Parathyroid adenoma (tissue), 2 donors: ENCODE data around the gene RECQL.

Source experiments
- H2AFZ ChIP-seq: fragments of 300-600 bp; sonication (generic); one replicate; pipeline ENCODE4 v1.7.0; 2017; ENCODE audit warnings: antibody characterized with exemption, mild to moderate bottlenecking
- H3K27ac ChIP-seq: fragments of 300-600 bp; sonication (generic); one replicate; pipeline ENCODE4 v1.7.0; 2017
- H3K27me3 ChIP-seq: fragments of 300-600 bp; sonication (generic); one replicate; pipeline ENCODE4 v1.7.0; 2017; ENCODE audit warnings: low read length; ENCODE audit not compliant: control insufficient read depth, insufficient read depth
- H3K36me3 ChIP-seq: fragments of 300-600 bp; sonication (generic); one replicate; pipeline ENCODE4 v1.7.0; 2017; ENCODE audit warnings: low read length; ENCODE audit not compliant: control insufficient read depth, insufficient read depth
- H3K4me1 ChIP-seq: fragments of 300-600 bp; sonication (generic); one replicate; pipeline ENCODE4 v1.7.0; 2017; ENCODE audit warnings: control low read depth
- H3K4me2 ChIP-seq: fragments of 300-600 bp; sonication (generic); one replicate; pipeline ENCODE4 v1.7.0; 2017; ENCODE audit warnings: low read length
- H3K4me3 ChIP-seq: fragments of 300-600 bp; sonication (generic); one replicate; pipeline ENCODE4 v1.7.0; 2017; ENCODE audit warnings: low read depth, low read length
- H3K79me2 ChIP-seq: fragments of 300-600 bp; sonication (generic); one replicate; pipeline ENCODE4 v1.7.0; 2017; ENCODE audit warnings: control low read depth
- H3K9ac ChIP-seq: fragments of 300-600 bp; sonication (generic); one replicate; pipeline ENCODE4 v1.7.0; 2017; ENCODE audit warnings: mild to moderate bottlenecking
- H3K9me3 ChIP-seq: fragments of 300-600 bp; sonication (generic); one replicate; pipeline ENCODE4 v1.7.0; 2017; ENCODE audit warnings: low read length; ENCODE audit not compliant: control insufficient read depth
- TF ChIP-seq, protein P1 (sequence below): fragments of 300-600 bp; sonication (generic); IDR thresholded peaks from one replicate; pipeline ENCODE4 v1.7.0; 2017; ENCODE audit warnings: antibody characterized with exemption, mild to moderate bottlenecking
- donor health status: primary hyperparathyroidism.

RECQL gene

DNA sequence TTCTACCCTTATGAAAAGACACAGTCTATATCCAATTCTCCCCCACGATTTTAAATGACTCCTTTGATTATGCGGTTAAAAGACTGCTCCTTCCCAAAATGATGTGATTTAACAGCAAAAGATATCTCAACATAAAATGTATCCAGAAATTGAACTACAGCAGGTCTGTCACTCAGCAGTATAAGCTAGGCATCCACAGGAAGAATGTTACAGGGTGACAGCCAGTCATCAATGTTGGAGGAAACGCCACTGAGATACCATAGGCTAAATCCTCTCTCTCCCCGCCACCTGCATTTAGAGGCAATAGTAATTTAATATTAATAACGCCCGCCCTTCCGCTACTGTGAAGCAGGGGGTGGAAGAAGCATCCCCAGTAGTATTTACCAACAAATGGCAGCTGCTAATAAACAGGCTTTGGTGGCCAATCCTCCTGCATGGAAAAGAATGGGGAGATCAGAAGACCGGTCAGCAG is 613 bp downstream of the RECQL start:
- Histone ChIP-seq H3K36me3 (no peaks in the 10 kb centered on the region), H3K27me3 (no peaks in the 10 kb centered on the region), H3K9ac (peak overlapping the region; percentile 1), H3K4me2 (peak overlapping the region; percentile 76), H2AFZ (peak overlapping the region; percentile 93), H3K4me1 (peaks cover 4% of the 10 kb centered on the region), H3K9me3 (no peaks in the 10 kb centered on the region), H3K27ac (peak overlapping the region; percentile 73), H3K4me3 (peak overlapping the region; percentile 97), H3K79me2 (peaks cover 41% of the 10 kb centered on the region)
- TF ChIP-seq, protein P1, sequence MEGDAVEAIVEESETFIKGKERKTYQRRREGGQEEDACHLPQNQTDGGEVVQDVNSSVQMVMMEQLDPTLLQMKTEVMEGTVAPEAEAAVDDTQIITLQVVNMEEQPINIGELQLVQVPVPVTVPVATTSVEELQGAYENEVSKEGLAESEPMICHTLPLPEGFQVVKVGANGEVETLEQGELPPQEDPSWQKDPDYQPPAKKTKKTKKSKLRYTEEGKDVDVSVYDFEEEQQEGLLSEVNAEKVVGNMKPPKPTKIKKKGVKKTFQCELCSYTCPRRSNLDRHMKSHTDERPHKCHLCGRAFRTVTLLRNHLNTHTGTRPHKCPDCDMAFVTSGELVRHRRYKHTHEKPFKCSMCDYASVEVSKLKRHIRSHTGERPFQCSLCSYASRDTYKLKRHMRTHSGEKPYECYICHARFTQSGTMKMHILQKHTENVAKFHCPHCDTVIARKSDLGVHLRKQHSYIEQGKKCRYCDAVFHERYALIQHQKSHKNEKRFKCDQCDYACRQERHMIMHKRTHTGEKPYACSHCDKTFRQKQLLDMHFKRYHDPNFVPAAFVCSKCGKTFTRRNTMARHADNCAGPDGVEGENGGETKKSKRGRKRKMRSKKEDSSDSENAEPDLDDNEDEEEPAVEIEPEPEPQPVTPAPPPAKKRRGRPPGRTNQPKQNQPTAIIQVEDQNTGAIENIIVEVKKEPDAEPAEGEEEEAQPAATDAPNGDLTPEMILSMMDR = no peak

DNA sequence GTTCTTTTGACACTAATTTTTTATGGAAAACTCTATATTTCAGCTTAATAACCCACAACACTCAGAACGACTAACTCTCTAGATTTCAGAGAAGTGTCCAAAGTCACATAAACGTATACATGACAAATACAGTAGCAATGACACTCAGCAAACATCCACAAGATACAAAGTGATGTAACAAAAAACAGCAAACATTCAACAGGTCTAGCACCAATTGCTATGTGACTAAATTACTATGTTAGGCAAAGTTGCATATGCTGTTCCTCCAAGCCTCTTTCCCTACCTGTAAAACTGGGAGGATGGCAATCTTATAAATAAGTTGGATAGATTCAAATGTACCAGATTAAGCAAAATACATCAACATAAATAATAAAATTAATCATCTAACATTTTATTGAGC is 1.7 kb downstream of the RECQL start:
- H3K4me1 ChIP-seq = peaks cover 4% of the 10 kb centered on the region
- H3K36me3 ChIP-seq = no peaks in the 10 kb centered on the region
- no peak overlapping the region for H3K9ac ChIP-seq
- H2AFZ ChIP-seq = no peak overlapping the region
- H3K4me3 ChIP-seq = no peak overlapping the region
- H3K27me3 ChIP-seq = no peaks in the 10 kb centered on the region
- H3K79me2 ChIP-seq = peaks cover 38% of the 10 kb centered on the region
- H3K9me3 ChIP-seq = no peaks in the 10 kb centered on the region
- TF ChIP-seq, protein P1 = no peak
- H3K4me2 ChIP-seq = no peak overlapping the region
- H3K27ac ChIP-seq = no peak overlapping the region

DNA sequence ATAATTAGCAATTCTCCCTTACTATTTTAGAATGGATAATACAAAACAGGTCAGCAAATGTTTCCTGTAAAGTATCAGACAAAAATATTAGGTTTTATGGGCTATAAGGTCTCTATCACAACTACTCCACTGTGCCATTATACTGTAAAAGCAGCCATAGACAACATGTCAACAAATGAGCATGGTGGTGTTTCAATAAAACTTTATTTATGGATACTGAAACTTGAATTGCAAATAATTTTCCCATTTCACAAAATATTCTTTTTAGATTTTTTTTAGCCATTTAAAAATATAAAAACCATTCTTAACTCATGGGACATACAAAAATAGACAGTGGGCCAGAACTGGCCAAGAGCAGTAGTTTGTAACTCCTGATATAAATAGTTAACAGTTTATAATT is 15.4 kb downstream of the RECQL start:
- TF ChIP-seq, protein P1 = no peak
- H3K36me3 ChIP-seq = no peaks in the 10 kb centered on the region

DNA sequence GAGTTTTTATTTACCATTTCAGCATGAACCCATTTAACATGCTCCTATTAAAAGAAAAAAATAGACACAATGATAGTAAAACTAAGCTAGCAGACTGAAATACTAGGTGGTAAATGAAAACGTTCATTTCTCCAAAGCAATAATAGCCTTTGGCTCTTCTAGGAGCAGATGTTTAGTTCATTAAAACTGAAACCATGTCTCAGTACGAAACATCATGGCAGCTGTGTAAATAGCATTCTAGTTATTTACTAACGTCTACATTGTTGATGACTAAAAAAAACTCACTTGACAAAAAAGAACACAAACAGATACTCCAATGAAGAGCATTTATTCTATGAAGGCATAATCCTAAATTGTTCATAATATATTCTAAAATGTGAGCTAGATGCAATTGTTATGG is 17.9 kb downstream of the RECQL start:
- Histone ChIP-seq H3K27ac (no peak overlapping the region), H3K79me2 (no peaks in the 10 kb centered on the region), H3K36me3 (no peaks in the 10 kb centered on the region), H3K4me1 (no peaks in the 10 kb centered on the region), H3K4me3 (no peak overlapping the region), H3K9ac (no peak overlapping the region), H3K27me3 (no peaks in the 10 kb centered on the region), H3K4me2 (no peak overlapping the region), H3K9me3 (no peaks in the 10 kb centered on the region), H2AFZ (no peak overlapping the region)
- TF ChIP-seq, protein P1 = no peak

More for the DNA sequence above, 15.4 kb downstream of the RECQL start:
- H3K27me3 ChIP-seq = no peaks in the 10 kb centered on the region
- H3K4me2 ChIP-seq = no peak overlapping the region
- H3K4me3 ChIP-seq = no peak overlapping the region
- H3K4me1 ChIP-seq = no peaks in the 10 kb centered on the region
- no peak overlapping the region for H2AFZ ChIP-seq
- H3K9me3 ChIP-seq = no peaks in the 10 kb centered on the region
- H3K27ac ChIP-seq = no peak overlapping the region
- H3K79me2 ChIP-seq = no peaks in the 10 kb centered on the region
- H3K9ac ChIP-seq = no peak overlapping the region

DNA sequence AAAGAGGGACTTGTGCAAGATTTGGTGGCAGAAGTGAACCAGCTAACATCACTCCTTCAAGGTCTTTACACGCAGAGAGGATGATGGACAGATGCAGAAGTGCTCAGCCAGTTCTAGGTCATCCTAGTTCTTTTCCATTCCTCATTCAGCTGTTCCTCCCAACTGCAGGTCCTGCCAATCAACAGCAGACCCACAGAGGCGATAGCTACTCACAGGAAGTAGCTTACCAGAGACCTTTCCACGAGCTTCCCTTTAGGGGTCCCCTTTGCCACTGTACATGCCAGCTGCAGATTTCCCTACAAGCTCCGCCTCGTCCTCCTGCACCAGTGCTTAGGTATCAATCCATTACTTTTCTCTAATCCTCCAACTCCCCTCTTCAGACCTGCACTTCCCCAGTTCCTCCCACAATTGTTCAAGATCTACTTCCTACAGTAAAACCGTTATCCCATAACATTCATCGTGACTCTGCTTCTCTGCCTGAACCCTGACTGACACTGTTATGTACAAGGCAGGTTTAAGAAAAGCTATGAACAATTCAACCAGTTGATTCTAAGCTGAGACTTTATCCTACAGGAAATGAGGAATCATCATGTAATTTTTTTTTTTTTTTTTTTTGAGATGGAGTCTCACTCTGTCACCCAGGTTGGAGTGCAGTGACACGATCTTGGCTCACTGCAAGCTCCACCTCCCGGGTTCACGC is 22.5 kb downstream of the RECQL start:
- Histone ChIP-seq H3K27ac (no peak overlapping the region), H2AFZ (no peak overlapping the region), H3K79me2 (no peaks in the 10 kb centered on the region), H3K4me3 (no peak overlapping the region), H3K36me3 (no peaks in the 10 kb centered on the region), H3K9me3 (no peaks in the 10 kb centered on the region), H3K4me2 (no peak overlapping the region), H3K4me1 (no peaks in the 10 kb centered on the region), H3K27me3 (no peaks in the 10 kb centered on the region), H3K9ac (no peak overlapping the region)
- TF ChIP-seq, protein P1 = no peak
